CD1c-positive myeloid dendritic cell (primary cell): ENCODE measurements around the gene PLPP3.

Experiments
- DNase-seq: peaks from one replicate; pipeline ENCODE4 v3.0.0-alpha.2; 2016; ENCODE audit errors: extremely low spot score

Gene PLPP3

DNA sequence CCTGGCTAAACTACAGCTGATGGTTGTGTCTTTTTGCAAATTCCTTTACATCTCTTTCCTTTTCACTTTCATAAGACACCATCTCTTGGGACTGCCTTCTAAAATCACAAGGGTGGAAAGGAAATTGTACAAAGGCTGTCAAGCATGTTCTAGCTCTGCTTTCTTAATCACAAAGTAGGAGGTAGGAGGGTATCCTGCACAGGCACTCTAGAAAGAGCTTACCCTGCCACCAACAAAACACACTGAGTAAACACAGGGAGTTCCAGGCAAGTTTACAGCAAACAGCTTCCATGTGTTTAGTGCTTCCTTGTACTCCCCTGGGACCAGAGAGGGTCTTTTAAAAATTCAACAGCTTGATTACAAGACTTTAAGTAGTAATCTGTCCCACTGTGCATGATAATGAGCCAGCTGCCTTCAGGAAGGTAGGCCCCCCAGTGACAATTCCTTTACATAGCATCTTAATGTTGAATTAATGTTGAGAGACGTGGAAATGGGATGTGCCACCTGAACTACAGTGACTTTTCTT lies 2.4 kb downstream of the PLPP3 start:
- peak; percentile 24 for DNase-seq

DNA sequence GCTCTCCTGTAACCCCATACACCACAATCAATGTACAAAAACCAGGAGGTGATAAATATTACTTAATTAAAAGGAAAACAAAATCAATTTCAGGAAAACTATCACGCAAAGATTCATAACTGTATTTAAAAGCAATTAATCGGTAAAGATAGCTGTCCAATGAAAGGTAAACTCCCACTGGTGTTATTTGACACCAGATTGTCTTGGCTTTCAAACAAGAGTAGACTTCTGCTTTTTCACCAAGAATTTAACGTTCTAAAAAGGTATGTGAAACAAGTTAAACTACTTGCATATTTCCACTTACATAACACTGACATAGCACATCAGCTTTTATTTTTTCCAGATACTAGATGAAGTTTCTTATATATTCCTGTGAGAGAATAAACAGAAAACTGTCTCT lies 3.5 kb downstream of the PLPP3 start:
- peak; percentile 35 for DNase-seq

DNA sequence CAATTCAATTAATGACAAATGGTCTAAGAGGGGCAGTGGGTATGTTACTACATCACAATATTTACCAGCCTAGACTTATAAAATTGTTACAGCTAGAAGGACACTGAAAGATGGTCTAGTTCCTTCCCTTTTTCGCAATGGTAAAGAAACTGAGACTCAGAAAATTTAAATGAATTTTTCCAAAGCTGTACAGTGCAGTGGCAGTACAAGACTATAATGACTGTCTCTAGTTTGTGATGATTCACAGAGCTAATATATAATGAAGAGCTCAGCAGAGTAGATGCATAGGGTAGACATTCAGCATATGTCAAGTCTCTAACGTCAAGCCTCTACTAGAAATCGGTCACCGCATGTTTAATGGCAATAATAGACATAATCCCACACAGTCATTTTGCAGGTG lies 4.6 kb downstream of the PLPP3 start:
- DNase-seq, result no peak

DNA sequence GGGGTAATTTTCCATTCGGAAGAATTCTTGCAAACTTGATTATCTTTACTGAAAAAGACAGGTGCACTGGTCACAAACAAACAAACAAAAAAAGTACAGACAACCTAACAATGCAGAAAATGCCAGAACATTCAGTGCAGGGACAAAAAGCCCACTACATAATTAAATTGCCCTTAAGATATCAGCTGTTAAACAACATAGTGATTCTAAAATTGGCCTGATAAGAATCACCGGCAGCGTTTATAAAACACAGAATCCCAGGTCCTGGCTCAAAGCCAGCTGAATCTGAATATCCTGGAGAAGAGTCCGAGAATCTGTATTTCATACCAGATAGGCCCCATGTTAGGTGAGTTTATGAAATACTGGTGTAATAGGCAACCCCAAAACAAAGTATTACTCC lies 6.1 kb downstream of the PLPP3 start:
- no peak for DNase-seq

DNA sequence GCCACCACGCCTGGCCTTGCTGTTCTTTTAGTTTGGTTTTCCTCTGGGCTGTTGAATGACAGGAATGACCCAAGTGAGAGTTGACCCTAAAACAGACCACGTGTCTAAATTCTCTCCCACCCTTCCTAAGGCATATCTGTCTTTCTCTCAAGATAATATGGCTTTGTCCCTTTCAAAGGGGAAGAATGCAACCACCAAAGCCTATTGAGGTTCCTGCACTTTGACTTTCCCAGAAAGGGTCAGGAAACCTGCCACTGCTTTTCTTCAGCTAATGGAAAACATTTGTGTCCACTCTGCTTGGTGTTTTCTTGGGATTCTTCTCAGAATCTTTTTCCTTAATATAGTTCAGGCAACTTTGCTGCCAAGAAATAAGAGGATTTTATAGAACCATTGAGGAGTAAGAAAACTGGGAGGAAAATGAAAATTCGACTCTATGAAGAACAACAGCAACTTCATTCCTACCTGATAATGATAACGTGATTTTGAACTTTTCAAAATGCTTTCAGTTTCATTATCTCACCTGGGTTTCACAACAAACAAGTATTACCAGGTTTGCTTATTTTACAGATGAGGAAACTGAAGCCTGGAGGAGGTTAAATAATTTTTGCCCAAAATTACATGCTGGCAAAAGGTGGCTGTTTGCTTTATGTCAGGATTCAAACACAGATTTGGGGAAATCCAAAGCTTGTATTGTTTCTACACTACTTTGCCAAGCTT lies 6.9 kb downstream of the PLPP3 start:
- DNase-seq, result no peak

DNA sequence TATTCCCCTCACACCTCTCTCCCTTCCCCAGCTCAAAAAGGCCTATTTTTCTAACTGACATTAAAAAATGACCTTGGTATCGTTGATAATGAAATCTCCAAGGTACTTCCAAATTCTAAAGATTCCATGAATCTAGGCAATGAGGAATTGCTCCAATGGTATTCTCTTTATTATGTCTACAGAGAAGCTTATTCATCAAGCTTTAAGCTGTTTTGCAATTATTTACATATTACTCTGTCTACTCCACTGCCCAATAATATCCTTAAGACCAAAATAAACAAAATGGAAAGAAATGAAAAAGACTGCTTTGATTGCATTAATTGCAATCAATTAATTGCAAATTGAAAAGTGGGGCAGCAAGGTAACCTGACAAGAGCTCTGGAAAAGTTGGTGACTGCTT lies 7.9 kb downstream of the PLPP3 start:
- no peak for DNase-seq

DNA sequence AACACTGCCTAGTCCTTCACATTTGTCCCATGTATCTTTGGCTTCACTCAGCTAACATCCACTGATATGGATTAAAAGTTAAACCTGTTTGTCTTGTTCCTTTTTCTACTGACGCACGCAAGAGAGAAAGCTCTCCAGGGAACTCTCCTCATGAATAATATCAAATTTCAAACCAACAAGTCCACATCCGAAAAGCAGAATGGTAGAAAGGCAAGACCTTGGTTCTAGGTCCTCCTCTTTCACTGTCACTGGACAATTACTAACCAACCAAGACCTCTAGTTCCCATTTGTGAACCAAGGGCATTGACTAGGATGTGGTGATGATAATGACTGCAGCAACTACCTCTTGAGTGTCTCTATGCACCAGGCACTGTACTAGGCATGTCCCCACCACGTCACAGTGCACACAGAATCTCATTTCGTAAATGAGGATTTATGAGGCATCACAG lies 8.4 kb downstream of the PLPP3 start:
- no peak for DNase-seq

DNA sequence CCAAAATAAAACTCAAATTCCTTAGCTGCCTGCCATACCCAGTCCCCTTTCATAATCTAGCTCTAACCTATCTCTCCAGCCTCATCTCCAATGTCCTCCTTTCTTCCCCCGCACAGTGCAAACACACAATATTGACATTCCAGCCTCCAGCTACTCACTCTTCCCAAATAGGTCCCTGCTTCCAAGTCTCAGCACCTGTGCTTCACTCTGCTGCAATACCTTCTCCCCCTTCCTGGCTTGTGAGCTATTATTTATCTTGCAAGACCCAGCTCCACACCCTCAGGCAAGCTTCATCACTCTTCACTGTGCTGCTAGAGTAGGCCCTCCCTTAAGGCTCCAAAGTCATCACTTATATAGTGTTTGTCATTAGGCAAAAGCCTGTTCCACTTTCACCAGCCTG lies 9.7 kb downstream of the PLPP3 start:
- no peak for DNase-seq

DNA sequence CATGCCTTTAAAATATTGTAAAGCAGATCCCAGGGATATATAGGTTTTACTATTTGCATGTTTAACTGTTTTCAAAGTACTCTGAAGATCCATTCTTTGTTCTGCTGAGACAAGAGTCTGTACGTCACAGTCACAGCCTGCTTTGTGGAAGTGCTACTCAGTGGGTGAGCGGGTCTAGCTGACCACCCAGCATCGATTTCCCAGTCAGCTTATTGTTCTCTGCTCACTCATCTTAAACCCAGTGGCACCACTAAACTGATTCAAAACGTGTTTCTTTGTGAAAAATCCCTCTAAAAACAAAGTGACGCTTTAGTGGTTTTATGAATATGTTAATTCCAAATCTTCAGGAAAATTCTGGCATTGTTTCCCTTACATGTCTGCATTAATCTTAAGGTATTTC lies 12.4 kb downstream of the PLPP3 start:
- no peak for DNase-seq

DNA sequence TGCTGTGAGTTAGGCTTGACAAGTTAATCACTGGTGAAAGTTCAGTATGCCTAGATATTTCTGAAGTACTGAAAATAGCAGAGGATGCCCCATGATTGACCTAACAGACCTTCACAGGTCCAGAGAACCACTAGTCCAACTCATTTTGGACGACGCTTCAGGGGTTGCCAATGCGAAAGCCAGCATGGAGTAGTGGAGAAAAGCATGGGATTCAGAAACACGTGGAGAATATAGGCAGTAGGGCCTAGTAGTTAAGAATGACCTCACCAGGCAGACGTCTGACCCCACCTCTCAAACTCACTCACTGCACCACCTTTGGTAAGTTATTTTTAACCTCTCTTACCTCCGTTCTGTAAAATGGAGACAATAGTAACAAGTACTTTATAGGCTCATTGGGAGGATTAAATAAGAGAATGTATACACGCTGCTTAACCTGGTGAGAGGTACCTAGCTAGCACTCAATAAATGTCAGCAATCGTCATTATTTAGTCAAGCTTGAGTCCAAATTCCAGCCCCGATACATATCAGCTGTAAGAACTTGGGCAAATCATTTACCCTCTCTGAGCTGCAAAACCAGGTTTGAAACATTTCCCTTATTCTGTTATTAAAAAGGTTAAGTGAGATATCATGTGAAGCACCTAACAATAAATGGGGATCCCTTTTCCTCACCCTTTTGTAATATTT lies 13.2 kb downstream of the PLPP3 start:
- no peak for DNase-seq

DNA sequence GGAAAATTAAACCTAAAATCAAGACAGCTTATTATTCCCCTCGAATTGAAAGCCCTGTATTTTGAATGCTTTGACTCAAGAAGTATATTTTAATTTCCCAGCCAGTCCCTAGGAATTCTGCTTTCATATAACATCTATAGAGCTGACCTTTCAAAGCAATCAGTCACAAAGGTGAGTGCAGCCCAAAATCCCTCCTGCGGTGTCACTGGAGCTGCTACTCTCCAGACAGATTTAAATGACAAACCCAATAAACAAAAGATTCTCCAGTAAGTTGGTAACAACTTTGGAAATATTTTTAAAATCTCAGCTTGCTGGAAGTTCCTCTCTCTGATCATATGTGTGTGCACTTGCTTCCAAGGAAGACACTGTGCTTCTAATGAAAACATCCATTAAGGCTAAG lies 14.7 kb downstream of the PLPP3 start:
- DNase-seq, result no peak

DNA sequence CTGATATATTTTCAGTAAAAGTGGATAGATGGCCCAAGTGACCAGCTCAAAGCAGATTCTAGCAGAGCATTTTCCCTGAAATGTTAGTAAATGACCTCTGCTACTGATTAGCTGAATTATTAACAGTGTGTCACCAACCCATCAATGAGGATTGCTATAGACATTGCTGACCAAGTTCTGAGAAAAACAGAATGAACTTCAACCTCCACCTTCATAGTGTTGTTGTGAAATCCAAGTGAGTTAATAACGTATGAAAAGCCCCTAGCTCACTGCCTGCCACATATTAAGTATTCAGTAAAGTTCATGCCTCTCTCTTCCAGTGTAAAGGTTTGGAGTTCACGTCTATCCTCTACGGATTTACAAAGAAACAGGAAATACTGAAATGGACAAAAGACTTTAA lies 15.8 kb downstream of the PLPP3 start:
- no peak for DNase-seq

DNA sequence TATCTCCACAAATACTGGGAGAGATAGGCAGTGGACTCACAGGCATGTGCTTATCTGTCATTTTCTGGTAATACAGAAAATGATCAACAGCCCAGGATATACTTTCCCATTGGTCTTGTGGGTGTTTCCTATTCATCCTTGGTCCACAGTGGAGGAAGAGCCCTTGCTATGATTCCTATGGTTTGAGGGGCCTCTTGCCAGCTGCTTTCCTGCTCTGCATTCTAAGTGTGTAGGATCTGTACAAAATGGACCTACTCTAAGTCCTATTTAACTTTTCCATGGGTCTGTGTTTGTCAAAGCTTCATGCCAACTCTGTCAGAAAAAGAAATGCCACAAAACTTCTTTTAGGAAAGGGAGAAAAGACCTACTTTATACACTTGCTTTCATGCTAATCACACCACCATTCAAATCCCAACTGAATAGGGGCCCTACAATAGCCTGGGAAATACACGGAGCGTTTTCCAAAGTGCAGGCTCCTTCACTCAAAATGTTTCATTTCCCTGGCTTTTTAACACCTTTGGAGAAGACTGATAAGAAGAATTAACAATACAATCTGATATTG lies 16.4 kb downstream of the PLPP3 start:
- no peak for DNase-seq

DNA sequence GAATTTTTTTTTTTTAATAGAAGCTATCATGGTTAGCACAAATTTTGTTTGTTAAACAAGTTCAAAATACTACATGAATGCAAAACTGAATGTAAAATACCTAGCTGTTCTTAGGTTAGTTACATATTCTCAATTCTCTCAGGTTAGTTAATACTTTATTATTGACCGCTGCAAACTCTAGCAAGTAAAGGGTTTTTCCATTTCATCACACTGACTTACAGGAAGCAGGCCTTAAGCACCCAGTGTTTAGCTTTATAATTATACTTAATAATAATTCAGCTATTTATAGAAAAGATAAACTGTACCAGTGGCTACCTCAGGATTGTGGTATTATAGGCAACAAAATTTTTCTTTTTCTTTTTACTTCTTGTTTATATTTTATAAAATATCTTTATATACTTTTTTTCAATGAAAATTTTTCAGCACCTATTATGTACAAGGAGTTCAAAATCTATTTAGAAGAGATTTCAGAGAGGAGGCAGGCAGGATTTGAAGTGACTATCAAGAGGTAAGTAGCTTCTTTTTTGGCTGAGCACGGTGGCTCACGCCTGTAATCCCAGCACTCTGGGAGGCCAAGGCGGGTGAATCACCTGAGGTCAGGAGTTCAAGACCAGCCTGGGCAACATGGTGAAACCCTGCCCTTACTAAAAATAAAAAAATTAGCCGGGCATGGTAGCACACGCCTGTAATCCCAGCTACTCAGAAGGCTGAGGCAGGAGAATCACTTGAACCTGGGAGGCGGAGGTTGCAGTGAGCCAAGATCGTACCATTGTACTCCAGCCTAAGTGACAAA lies 17.9 kb downstream of the PLPP3 start:
- no peak for DNase-seq

DNA sequence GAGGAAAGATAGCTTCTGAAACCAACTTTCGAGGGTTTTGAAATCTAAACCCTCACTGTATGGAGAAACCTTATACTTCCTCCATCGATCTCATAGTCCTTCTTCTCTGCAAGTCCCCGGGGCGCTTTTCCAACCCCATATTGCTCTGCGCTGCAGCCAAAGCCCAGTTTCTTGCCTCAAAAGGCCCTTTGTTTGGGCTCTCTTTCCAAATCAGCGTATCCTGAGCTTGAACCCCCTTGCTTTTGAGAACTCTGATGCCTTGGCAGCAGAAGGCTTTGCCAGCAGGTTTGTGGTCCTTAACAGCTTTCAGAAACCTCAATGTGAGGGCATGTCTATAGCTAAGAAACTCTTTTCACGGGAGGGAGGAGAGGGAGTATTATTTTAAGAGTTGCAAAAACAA lies 21.6 kb downstream of the PLPP3 start:
- no peak for DNase-seq

DNA sequence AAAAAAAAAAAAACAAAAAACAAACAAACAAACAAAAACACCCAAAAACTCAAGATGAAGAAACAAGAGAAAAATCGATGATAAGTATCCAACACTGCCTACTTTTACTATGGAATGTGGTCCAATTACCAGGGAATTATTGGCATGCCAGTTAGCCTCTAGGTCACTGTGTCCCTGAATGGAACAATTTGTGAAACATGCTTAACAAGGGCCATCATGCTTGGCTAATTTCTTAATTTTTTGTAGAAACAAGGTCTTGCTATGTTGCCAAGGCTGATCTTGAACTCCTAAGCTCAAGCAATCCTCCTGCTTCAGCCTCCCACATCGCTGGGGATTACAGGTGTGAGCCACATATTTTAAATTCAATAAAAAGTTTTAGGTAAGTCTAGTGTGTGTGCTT lies 23.9 kb downstream of the PLPP3 start:
- DNase-seq, result no peak

DNA sequence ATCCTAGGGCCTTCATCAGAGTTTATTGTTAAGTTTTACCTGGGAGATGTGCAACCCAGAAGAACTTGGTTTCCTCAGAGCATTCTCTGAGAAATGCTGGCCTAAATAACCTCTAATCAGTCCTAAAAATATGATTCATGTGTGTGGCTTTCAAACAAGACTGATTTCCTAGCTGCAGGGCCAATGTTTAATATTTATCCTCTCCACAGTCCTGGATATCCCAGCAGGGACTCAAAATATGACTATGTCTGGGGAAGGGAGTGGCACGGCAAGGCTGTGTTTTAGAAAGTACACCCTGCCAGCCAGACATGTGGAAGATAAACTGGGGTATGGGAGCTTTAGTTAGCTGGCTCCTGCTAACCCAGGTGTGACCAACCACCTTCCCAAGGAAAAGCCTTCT lies 26.3 kb downstream of the PLPP3 start:
- DNase-seq, result no peak

DNA sequence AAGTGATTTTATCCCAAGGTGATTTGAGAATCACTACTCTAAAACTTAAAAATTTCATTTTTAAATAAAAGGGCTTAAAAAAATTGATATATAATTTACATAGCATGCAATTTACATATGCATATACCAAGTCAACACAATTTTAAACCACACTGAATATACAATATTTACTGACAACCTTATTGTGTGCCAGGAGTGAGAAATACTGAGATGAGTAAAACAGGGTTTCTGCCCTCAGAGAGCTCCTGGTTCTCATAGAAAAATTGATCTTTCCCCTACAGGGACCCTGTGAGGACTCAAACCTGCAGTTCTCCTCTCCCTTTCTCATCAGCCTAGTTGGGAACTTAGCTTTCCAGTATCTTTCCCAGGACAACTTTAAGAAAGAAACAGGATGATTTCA lies 27.0 kb downstream of the PLPP3 start:
- DNase-seq, result no peak

DNA sequence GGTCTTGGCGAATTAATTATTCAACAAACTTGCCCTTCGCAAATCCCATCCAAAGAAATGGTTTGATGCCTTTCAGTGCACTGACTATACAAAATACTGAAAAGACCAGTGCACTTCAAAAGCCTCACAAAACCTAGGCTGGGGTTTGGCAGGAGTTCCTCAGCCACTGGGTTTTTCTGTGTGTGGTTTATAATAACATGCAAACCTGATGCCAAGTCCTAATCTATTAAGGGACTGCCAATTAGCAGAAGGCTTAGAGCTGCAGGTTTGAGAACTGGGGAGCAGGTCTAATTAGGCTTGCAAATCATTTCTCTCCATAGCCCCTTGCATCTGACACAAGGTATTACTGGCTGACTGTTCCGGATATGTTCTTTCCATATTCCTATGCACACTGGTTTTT lies 27.7 kb downstream of the PLPP3 start:
- no peak for DNase-seq

DNA sequence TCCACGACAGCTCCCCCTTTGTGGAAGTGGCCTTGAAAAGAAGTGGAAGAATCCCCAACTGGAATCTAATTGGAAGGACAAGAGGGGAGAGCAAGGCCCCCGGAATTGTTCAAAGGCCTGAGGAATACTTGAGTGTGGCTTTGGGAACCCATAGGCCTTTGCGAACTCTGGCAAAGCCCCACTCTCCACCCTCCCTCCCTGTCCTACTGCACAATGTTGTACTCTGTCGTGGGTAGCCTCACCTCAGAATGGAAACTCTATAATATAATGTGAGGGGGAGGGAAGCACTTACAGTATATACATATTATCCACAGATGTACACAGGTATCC lies 28.5 kb downstream of the PLPP3 start:
- DNase-seq, result no peak

DNA sequence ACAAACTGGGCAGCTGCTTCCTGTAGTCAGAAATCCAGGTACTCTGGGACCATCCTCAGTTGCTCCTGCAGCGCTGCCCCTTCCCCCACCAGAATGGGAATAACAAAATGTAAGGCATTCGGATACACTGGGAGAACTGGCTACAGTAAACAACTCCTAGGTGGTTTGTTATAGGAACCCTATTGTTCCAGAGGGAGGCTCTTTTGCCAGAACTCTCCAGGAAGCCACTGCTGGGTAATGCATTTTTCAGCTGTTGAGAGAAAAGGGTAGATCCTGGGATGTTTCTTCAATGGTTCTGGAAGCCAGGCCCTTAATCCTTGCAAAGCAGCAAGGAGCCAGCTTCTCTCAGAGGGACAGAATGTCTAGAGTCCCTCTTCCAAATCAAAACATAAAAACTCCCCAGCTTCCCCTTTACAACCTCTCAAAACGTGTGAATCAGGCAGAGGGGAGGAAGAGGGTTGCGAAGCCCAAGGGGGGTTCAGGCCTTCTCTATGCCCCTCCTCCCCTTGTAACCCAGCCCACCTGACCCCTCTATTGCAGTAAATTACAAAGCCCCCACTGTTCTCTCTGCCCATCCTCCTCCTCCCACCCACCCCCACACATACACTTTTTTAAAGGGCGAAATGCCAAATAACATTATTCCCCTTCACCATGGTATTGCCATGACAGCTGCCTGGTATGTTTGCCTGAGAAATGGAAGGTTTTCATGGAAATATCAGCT lies 29.1 kb downstream of the PLPP3 start:
- DNase-seq, result no peak

DNA sequence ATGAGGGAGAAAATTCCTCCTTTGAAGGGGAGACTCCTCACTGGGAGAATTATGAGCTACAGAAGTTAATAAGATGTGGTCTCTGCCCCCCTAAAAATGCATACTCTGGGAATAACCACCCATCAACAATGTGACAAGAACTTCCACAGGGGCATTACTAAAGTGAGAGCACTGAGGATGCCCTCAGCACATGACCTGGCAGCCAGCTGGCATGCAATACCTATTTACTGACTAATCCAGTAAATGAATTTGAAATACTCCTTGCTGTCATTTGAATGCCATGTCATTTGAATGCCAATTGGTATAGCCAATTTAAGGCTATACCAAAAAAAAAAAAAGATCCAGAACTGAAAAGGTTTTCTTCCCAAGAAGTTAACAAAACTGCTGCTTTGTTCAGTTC lies 30.8 kb downstream of the PLPP3 start:
- no peak for DNase-seq
